ENCODE results near the gene CACNA2D3. TPM values are rescaled to one million over a fixed set of nuclear protein-coding genes. Genes with fewer than 3 reads are reported as not detected.

Gene CACNA2D3
- polyA plus RNA-seq, 2 of the 4 experiments (the other 2 are of a cell fraction) = 0.04 to 0.05 TPM

DNA sequence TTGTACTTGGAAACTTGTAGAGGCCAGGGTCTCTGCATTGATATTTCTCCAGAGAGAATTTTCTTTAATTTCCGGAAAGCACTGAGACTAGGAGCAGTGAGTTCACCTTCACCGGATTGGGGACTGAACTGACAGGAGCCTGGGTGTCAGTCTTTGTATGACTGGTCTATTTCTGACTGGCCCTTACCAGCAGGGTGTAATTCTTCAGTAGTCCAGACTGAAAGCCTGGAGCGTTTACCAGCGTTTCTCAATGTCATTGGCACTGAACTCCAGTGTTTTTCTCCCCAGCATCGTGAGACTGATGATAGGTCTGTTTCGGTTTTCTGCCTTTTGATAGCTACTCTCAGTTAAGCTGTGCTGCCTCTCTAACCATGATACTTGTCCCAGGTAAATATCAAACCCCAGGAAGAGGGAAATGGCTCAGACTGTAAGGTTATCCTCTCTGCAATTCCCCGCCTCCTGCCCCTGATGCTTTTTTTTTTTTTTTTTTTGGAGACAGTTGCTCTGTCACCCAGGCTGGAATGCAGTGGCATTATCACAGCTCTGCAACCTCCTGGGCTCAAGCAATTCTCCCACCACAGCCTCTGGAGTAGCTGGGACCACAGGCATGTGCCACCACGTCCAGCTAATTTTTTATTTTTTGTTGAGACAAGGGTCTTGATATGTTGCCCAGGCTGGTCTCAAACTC, 103.6 kb downstream of the CACNA2D3 start (continued):
- TF ChIP-seq MAZ (IDR thresholded peaks at IDR 0.05; ENCODE audit: borderline replicate concordance, low read depth, low read length) = no peak
- TF ChIP-seq, protein P1, sequence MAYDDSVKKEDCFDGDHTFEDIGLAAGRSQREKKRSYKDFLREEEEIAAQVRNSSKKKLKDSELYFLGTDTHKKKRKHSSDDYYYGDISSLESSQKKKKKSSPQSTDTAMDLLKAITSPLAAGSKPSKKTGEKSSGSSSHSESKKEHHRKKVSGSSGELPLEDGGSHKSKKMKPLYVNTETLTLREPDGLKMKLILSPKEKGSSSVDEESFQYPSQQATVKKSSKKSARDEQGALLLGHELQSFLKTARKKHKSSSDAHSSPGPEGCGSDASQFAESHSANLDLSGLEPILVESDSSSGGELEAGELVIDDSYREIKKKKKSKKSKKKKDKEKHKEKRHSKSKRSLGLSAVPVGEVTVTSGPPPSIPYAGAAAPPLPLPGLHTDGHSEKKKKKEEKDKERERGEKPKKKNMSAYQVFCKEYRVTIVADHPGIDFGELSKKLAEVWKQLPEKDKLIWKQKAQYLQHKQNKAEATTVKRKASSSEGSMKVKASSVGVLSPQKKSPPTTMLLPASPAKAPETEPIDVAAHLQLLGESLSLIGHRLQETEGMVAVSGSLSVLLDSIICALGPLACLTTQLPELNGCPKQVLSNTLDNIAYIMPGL (CRISPR knock-in tag; IDR thresholded peaks at IDR 0.05; ENCODE audit: borderline replicate concordance) = no peak

GRCh38 chr3:54228806-54229205, 106.5 kb downstream of the CACNA2D3 start:
- Histone ChIP-seq H3K4me1 (no peaks in the 10 kb centered on the region), H3K9me3 (no peaks in the 10 kb centered on the region), H3K4me3 (no peak overlapping the region), H3K4me2 (no peak overlapping the region), H3K27ac (no peak overlapping the region)
- TF ChIP-seq TFCP2L1 (CRISPR knock-in tag; IDR thresholded peaks at IDR 0.05) (no peak), NFE2L2 (conservative IDR thresholded peaks at IDR 0.05; ENCODE audit: low read length) (no peak), RNF2 (IDR thresholded peaks at IDR 0.05; ENCODE audit: borderline replicate concordance, low read depth) (no peak), RAD21 (conservative IDR thresholded peaks at IDR 0.05 in 1 of 2, IDR thresholded peaks at IDR 0.05 in 1 of 2) (no peak), SREBF2 (IDR thresholded peaks at IDR 0.05) (no peak), RARB (CRISPR knock-in tag; IDR thresholded peaks at IDR 0.05) (no peak), ESRRA (IDR thresholded peaks at IDR 0.05; ENCODE audit: borderline replicate concordance, low read length) (no peak), REST (IDR thresholded peaks at IDR 0.05) (no peak), PBX3 (IDR thresholded peaks at IDR 0.05) (no peak), RFX5 (IDR thresholded peaks at IDR 0.05) (no peak)
- no peak for ATAC-seq
- FAIRE-seq = no peak
- DNase-seq (ENCODE audit: low read depth in 1 of 2, low spot score in 1 of 2) = no peak
- POLR2A ChIA-PET = no interaction called here
- 45% methylated on average over 5 of the region's 5 CpGs for WGBS (ENCODE audit: missing lambda C conversion rate)
- CTCF ChIA-PET = no interaction called here

DNA sequence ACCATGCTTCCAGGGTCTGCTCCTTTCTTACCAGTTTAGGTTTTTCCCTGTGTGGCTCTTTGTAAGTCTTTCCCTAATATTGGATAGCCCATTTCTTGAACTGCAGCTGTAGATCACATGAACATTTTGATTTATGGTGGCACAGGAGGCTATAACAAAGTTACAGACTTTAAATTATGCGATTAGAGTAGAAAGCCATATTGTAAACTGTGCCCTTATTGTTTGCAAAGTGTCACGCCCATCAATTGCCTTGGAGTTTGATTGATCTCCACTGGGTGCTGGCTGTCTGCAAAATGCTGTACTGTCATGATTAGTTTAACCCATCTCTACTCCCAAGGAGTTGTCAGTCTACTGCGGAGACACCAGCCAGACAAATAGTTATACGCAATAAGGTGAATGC, 110.3 kb downstream of the CACNA2D3 start:
- CTCF ChIA-PET = no interaction called here
- WGBS (ENCODE audit: missing lambda C conversion rate) = 50% methylated on average over 4 of the region's 4 CpGs
- POLR2A ChIA-PET = no interaction called here
- FAIRE-seq (no peak), ATAC-seq (no peak), DNase-seq (ENCODE audit: low read depth in 1 of 2, low spot score in 1 of 2) (no peak)
- Histone ChIP-seq H3K4me1 (no peaks in the 10 kb centered on the region), H3K27ac (no peak overlapping the region), H3K4me3 (no peak overlapping the region), H3K9me3 (no peaks in the 10 kb centered on the region), H3K4me2 (no peak overlapping the region)
- no peak for TF ChIP-seq REST (IDR thresholded peaks at IDR 0.05)
- no peak for TF ChIP-seq ZC3H11A (IDR thresholded peaks at IDR 0.05)
- TF ChIP-seq HOXB5 (CRISPR knock-in tag; IDR thresholded peaks at IDR 0.05) = no peak
- no peak for TF ChIP-seq CEBPB (IDR thresholded peaks at IDR 0.05)
- no peak for TF ChIP-seq JUNB (IDR thresholded peaks at IDR 0.05)
- no peak for TF ChIP-seq KDM5A (IDR thresholded peaks at IDR 0.05)
- TF ChIP-seq MAFK (IDR thresholded peaks at IDR 0.05; ENCODE audit: partially characterized antibody) = no peak
- no peak for TF ChIP-seq ELK1 (IDR thresholded peaks at IDR 0.05; ENCODE audit: low read depth, low read length)
- TF ChIP-seq NPAS2 (CRISPR knock-in tag; IDR thresholded peaks at IDR 0.05; ENCODE audit: borderline replicate concordance) = no peak
- TF ChIP-seq EHF (CRISPR knock-in tag; IDR thresholded peaks at IDR 0.05) = no peak
- TF ChIP-seq HEYL (CRISPR knock-in tag; IDR thresholded peaks at IDR 0.05) = no peak
- TF ChIP-seq TP53 (CRISPR knock-in tag; IDR thresholded peaks at IDR 0.05) = no peak

Measured in A549 (cell line).